ENCODE data around the gene KANK4. TPM values are rescaled to one million over a fixed set of nuclear protein-coding genes. Genes with fewer than 3 reads are reported as not detected.
A peak's percentile ranks its signal among the peaks of the same experiment; 100 is the strongest.

The KANK4 gene
- total and polyA plus RNA-seq, 2 experiments from 2014 or later, result 0.65 to 4.0 TPM

DNA sequence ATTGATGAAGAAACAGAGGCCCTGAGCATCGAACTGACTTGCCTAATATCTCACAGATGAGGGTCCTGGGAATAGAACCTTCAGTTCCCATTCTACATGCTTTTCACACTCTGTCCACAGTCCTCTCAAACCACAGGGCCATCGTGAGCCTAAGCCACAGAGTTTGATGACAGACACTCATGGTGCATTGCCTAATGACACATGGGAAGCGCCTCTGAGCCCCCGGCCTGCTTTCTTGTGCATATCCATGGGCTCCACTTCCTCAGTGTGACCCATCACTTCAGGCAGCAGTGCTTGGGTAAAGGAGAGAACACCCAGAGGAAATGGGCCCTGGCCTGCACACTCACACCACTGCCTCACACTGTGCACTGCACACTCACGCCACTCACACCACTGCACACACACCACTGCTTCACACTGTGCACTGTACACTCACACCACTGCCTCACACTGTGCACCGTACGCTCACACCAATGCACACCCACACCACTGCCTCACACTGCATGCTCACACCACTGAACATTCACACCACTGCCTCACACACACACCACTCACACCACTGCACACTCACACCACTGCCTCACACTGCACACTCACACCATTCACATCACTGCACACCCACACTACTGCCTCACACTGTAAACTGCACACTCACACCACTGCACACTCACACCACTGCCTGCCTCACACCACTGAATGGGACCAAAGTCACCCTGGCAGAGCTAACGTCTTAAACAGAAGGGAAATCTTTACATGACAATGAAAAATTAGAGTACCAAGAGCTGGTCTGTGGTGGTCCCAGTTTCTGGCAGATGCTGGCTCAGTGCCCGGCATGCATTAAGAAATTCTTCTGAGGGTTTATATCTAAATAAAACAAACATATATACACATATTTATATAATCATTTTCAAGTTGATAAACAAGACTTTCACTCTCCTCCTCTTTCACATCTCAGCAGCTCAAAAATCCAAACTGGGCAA lies 53.0 kb downstream of the KANK4 start:
- Histone ChIP-seq H3K27ac (no peak overlapping the region), H3K36me3 (no peaks in the 10 kb centered on the region), H3K27me3 (no peaks in the 10 kb centered on the region), H3K9me3 (ENCODE audit: low read depth) (no peaks in the 10 kb centered on the region), H3K4me3 (no peak overlapping the region), H3K4me1 (ENCODE audit: low read depth) (peaks cover 13% of the 10 kb centered on the region)
- TF ChIP-seq, protein P1, sequence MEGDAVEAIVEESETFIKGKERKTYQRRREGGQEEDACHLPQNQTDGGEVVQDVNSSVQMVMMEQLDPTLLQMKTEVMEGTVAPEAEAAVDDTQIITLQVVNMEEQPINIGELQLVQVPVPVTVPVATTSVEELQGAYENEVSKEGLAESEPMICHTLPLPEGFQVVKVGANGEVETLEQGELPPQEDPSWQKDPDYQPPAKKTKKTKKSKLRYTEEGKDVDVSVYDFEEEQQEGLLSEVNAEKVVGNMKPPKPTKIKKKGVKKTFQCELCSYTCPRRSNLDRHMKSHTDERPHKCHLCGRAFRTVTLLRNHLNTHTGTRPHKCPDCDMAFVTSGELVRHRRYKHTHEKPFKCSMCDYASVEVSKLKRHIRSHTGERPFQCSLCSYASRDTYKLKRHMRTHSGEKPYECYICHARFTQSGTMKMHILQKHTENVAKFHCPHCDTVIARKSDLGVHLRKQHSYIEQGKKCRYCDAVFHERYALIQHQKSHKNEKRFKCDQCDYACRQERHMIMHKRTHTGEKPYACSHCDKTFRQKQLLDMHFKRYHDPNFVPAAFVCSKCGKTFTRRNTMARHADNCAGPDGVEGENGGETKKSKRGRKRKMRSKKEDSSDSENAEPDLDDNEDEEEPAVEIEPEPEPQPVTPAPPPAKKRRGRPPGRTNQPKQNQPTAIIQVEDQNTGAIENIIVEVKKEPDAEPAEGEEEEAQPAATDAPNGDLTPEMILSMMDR (IDR thresholded peaks at IDR 0.05; ENCODE audit: low read depth, low read length), result no peak
- no peak for DNase-seq (ENCODE audit: low read depth in 1 of 2, low spot score in 1 of 2)

DNA sequence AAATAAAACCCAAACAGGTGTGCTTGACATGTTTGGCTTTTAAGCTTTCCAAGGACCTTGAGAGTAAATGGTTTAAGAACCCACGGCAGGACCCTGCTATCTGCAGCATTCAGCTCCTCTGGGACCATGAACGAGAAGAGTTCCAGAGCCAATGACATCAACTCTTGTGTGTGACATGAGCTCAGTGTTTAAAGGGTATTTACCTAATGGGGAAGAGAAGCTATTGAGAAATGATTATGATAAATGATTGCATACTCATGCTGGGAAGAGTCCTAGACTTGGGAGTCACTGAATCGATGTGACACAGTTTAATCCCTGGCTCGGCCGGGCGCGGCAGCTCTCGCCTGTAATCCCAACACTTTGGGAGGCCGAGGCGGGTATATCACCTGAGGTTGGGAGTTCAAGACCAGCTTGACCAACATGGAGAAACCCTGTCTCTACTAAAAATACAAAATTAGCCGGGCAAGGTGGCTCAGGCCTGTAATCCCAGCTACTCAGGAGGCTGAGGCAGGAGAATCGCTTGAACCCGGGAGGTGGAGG lies 55.4 kb downstream of the KANK4 start:
- H3K36me3 ChIP-seq, result no peaks in the 10 kb centered on the region
- peaks cover 12% of the 10 kb centered on the region for H3K4me1 ChIP-seq (ENCODE audit: low read depth)
- no peaks in the 10 kb centered on the region for H3K9me3 ChIP-seq (ENCODE audit: low read depth)
- H3K27me3 ChIP-seq, result no peaks in the 10 kb centered on the region
- TF ChIP-seq, protein P1 (IDR thresholded peaks at IDR 0.05; ENCODE audit: low read depth, low read length), result no peak
- H3K27ac ChIP-seq, result peak overlapping the region; percentile 24
- DNase-seq (ENCODE audit: low read depth in 1 of 2, low spot score in 1 of 2), result no peak
- H3K4me3 ChIP-seq, result no peak overlapping the region

DNA sequence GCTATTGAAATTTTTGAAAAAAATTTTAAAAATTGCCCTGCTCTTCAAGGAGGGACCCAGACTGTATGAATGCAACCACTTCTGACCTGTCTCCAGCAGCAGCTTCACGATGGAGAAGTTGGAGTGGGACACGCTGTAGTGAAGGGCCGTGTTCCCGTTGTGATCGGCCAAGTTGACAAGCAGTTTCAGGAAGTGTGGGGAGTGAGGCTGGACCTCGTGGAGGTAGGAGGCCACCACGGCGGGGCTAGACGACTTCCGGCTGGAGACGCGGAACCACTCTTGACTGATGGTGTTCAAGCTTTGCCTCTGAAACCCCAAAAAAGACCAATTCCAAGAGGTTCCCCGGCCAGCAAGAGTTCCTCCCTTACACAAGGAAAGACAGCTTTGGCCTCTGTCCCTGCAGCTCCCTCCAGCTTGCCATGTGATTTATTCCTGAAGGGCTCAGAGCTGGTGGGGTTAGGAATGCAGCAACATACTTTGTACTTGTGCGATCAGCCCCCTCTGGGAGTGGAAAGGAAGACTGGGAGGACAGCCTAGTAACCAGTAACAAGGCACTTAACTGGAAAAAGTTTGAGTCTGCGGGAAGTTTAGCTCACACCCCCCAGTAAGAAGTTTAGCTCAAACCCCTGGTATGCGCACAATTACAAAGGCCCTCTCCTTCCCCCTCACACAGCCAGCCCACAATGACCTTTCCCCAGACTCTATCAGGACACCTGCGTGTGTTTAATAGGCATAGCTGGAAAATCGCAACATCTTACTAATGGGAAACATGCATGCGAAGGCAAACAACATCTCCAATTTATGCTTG lies 56.0 kb downstream of the KANK4 start:
- TF ChIP-seq, protein P1 (IDR thresholded peaks at IDR 0.05; ENCODE audit: low read depth, low read length), result no peak
- Histone ChIP-seq H3K27me3 (no peaks in the 10 kb centered on the region), H3K4me3 (no peak overlapping the region), H3K27ac (peak overlapping the region; percentile 24), H3K9me3 (ENCODE audit: low read depth) (no peaks in the 10 kb centered on the region), H3K36me3 (no peaks in the 10 kb centered on the region), H3K4me1 (ENCODE audit: low read depth) (peaks cover 9% of the 10 kb centered on the region)
- peak in 1 of 2 donors; percentile 55 for DNase-seq (ENCODE audit: low read depth in 1 of 2, low spot score in 1 of 2)

DNA sequence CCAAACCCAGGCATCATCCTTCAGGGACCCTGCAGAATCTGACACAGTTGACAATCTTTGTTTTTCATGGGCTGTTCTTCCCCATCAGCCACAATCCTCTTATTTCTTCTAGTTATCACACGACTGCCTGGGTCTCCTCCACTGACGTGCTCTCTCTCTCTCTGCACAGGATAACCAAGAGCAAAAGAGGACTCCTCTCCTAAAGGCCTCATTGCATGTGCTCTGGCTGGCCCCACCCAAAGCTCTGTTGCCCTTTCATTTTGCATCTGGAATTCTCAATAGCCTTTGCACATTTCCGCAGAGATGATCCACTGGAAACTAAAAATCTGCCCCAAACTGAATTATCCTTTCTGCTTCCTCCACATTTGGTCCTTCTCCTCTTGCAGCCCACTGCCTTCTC lies 58.5 kb downstream of the KANK4 start:
- no peak overlapping the region for H3K4me3 ChIP-seq
- no peaks in the 10 kb centered on the region for H3K27me3 ChIP-seq
- no peak for DNase-seq (ENCODE audit: low read depth in 1 of 2, low spot score in 1 of 2)
- no peaks in the 10 kb centered on the region for H3K36me3 ChIP-seq
- peaks cover 9% of the 10 kb centered on the region for H3K4me1 ChIP-seq (ENCODE audit: low read depth)
- TF ChIP-seq, protein P1 (IDR thresholded peaks at IDR 0.05; ENCODE audit: low read depth, low read length), result no peak
- no peaks in the 10 kb centered on the region for H3K9me3 ChIP-seq (ENCODE audit: low read depth)
- H3K27ac ChIP-seq, result no peak overlapping the region

DNA sequence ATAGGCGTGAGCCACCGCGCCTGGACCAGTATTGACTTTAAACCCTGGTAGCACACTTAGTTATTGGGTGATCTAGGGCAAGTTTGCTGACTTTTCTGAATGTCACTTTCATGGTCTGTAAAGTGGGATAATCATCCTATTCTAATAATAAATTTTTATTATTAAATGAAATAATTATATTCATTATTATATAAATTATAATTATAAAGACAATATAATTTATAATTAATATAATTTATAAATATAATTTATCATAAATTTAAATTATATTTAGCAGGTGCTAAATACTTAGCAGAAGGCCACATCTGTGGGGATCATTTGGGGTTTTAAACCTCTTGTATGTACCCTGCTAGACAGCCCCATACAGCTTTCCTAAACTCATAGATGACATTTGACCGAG lies 59.7 kb downstream of the KANK4 start:
- H3K9me3 ChIP-seq (ENCODE audit: low read depth), result no peaks in the 10 kb centered on the region
- H3K27me3 ChIP-seq, result no peaks in the 10 kb centered on the region
- H3K27ac ChIP-seq, result no peak overlapping the region
- no peak overlapping the region for H3K4me3 ChIP-seq
- H3K36me3 ChIP-seq, result no peaks in the 10 kb centered on the region
- peaks cover 9% of the 10 kb centered on the region for H3K4me1 ChIP-seq (ENCODE audit: low read depth)
- TF ChIP-seq, protein P1 (IDR thresholded peaks at IDR 0.05; ENCODE audit: low read depth, low read length), result no peak
- no peak for DNase-seq (ENCODE audit: low read depth in 1 of 2, low spot score in 1 of 2)

Measured in cardiac muscle cell (in vitro differentiated cells and primary cell).